Loucy (cell line): ENCODE data around the gene DHRS3.

Experiments used
- CTCF ChIP-seq: fragments of 200-600 bp; sonication (generic); conservative IDR thresholded peaks from 2 replicates; pipeline ENCODE4 v1.5.1; 2014; ENCODE audit warnings: mild to moderate bottlenecking, antibody characterized with exemption, low read length
- EZH2phosphoT487 ChIP-seq: fragments of 200-600 bp; IDR thresholded peaks from 2 replicates; pipeline ENCODE4 v1.6.1; 2018; ENCODE audit warnings: antibody characterized with exemption, mild to moderate bottlenecking, moderate library complexity, borderline replicate concordance

GRCh38 chr1:12627296-12627695, 9.3 kb upstream of the DHRS3 start:
- TF ChIP-seq CTCF (no peak), EZH2phosphoT487 (no peak)
